Endothelial cell (in vitro differentiated cells): ENCODE measurements around the gene EHMT1. TPM values are rescaled to one million over a fixed set of nuclear protein-coding genes. Genes with fewer than 3 reads are reported as not detected.
A peak's percentile ranks its signal among the peaks of the same experiment; 100 is the strongest.

Experiments
- DNase-seq: peaks from one replicate; pipeline ENCODE4 v3.0.0; 2021; ENCODE audit warnings: low spot score
- H3K27ac Mint-ChIP-seq: one replicate; pipeline ENCODE4 v1.8.0; 2021; ENCODE audit warnings: mixed read lengths, inconsistent platforms; ENCODE audit not compliant: unreplicated experiment
- H3K27me3 Mint-ChIP-seq: one replicate; pipeline ENCODE4 v1.8.0; 2021; ENCODE audit warnings: mild to moderate bottlenecking, moderate library complexity, mixed read lengths, inconsistent platforms; ENCODE audit not compliant: unreplicated experiment
- H3K36me3 Mint-ChIP-seq: one replicate; pipeline ENCODE4 v1.8.0; 2021; ENCODE audit warnings: mild to moderate bottlenecking, low read depth, mixed read lengths, inconsistent platforms; ENCODE audit not compliant: unreplicated experiment
- H3K4me1 Mint-ChIP-seq: one replicate; pipeline ENCODE4 v1.8.0; 2021; ENCODE audit warnings: mild to moderate bottlenecking, mixed read lengths, inconsistent platforms; ENCODE audit not compliant: unreplicated experiment
- H3K4me3 Mint-ChIP-seq: one replicate; pipeline ENCODE4 v1.8.0; 2021; ENCODE audit warnings: mild to moderate bottlenecking, mixed read lengths, inconsistent platforms; ENCODE audit not compliant: unreplicated experiment
- H3K9me3 Mint-ChIP-seq: one replicate; pipeline ENCODE4 v1.8.0; 2021; ENCODE audit warnings: mixed read lengths, inconsistent platforms; ENCODE audit not compliant: unreplicated experiment
- total RNA-seq: library from RNA; stranded (reverse); fragmentation: NEBNext Ultra II Directional; extraction: Animal tissue kit (Norgen Biotek cat#: 25700); gene quantifications from one replicate; pipeline ENCODE4 v1.2.1, GENCODE V29; 2021; ENCODE audit not compliant: unreplicated experiment
- TF ChIP-seq, protein P1 (sequence below): fragments of 200-600 bp; sonication (generic); IDR thresholded peaks from one replicate; pipeline ENCODE4 v1.5.0; 2021; ENCODE audit warnings: antibody characterized with exemption; ENCODE audit not compliant: unreplicated experiment

The EHMT1 gene
- total RNA-seq, 1 donor from 2014 or later: 120 TPM

GRCh38 chr9:137700911-137701310 is 82.1 kb downstream of the EHMT1 start:
- Mint-ChIP-seq H3K4me1 (peaks cover 14% of the 10 kb centered on the region), H3K27me3 (peaks cover 3% of the 10 kb centered on the region), H3K4me3 (peak overlapping the region; percentile 18), H3K36me3 (peaks cover 28% of the 10 kb centered on the region), H3K9me3 (peaks cover 10% of the 10 kb centered on the region), H3K27ac (no peak overlapping the region)
- no peak for DNase-seq
- TF ChIP-seq, protein P1, sequence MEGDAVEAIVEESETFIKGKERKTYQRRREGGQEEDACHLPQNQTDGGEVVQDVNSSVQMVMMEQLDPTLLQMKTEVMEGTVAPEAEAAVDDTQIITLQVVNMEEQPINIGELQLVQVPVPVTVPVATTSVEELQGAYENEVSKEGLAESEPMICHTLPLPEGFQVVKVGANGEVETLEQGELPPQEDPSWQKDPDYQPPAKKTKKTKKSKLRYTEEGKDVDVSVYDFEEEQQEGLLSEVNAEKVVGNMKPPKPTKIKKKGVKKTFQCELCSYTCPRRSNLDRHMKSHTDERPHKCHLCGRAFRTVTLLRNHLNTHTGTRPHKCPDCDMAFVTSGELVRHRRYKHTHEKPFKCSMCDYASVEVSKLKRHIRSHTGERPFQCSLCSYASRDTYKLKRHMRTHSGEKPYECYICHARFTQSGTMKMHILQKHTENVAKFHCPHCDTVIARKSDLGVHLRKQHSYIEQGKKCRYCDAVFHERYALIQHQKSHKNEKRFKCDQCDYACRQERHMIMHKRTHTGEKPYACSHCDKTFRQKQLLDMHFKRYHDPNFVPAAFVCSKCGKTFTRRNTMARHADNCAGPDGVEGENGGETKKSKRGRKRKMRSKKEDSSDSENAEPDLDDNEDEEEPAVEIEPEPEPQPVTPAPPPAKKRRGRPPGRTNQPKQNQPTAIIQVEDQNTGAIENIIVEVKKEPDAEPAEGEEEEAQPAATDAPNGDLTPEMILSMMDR: no peak

DNA sequence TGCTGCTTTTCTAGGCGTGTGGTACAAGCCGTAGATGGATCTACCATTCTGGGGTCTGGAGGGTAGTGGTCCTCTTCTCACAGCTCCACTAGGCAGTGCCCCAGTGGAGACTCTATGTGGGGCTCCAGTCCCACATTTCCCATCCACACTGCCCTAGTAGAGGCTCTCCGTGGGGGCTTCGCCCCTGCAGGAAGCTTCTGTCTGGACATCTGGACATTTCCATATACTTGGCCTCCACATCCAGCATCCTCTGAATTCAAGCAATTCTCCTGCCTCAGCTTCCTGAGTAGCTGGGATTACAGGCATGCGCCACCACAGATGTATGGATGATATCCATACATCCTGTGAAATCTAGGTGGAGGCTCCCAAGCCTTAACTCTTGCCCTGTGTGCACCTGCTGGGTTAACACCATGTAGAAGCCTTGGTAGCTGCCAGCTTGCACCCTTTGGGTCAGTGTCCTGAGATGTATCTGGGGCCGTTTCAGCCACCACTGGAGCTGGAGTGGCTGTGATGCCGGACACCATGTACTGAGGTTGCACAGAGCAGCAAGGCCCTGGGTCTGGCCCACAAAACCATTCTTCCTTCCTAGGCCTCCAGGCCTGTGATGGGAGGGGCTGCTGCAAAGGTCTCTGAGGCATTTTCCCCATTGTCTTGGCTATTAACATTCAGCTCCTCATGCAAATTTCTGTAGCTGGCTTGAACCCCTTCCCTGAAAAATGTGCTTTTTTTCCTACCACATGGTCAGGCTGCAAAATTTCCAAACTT is 84.0 kb downstream of the EHMT1 start:
- TF ChIP-seq, protein P1: no peak
- H3K9me3 Mint-ChIP-seq: peaks cover 10% of the 10 kb centered on the region
- DNase-seq: no peak
- H3K4me1 Mint-ChIP-seq: peaks cover 5% of the 10 kb centered on the region
- H3K36me3 Mint-ChIP-seq: peaks cover 28% of the 10 kb centered on the region
- H3K27me3 Mint-ChIP-seq: peaks cover 3% of the 10 kb centered on the region
- no peak overlapping the region for H3K27ac Mint-ChIP-seq
- H3K4me3 Mint-ChIP-seq: peak overlapping the region; percentile 74

DNA sequence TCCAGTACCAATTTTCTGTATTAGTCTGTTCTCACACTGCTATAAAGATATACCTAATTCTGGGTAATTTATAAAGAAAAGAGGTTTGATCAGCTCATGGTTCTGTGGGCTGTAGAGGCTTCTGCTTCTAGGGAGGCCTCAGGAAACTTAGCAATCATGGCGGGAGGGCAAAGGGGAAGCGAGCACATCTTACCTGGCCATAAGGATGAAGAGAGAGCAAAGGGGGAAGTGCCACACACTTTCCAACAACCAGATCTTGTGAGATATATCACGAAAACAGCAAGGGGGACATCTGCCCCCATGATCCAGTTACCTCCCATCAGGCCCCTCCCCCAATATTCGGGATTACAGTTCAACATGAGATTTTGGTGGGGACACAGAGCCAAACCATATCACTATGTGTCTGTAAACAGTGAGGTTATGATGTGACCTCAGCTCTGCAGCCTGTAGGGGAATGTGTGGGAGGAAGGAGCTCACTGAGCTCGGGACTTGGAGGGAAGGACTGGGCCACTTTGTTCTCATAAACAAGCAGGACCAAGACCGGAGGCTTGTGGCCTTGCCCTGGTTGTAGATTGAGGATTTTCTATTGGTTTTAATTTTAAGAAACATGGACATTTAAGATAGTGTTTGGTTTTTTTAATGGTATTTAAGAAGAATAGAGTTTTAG is 85.2 kb downstream of the EHMT1 start:
- DNase-seq: no peak
- TF ChIP-seq, protein P1: no peak
- H3K27ac Mint-ChIP-seq: no peak overlapping the region
- peak overlapping the region; percentile 74 for H3K4me3 Mint-ChIP-seq
- peaks cover 10% of the 10 kb centered on the region for H3K9me3 Mint-ChIP-seq
- peaks cover 3% of the 10 kb centered on the region for H3K27me3 Mint-ChIP-seq
- H3K4me1 Mint-ChIP-seq: peaks cover 4% of the 10 kb centered on the region
- H3K36me3 Mint-ChIP-seq: peaks cover 28% of the 10 kb centered on the region

- peaks cover 10% of the 10 kb centered on the region for H3K9me3 Mint-ChIP-seq
- TF ChIP-seq, protein P1: no peak
- peaks cover 3% of the 10 kb centered on the region for H3K27me3 Mint-ChIP-seq
- peaks cover 5% of the 10 kb centered on the region for H3K4me1 Mint-ChIP-seq
- no peak overlapping the region for H3K27ac Mint-ChIP-seq
- no peak for DNase-seq
- H3K4me3 Mint-ChIP-seq: no peak overlapping the region
- peaks cover 25% of the 10 kb centered on the region for H3K36me3 Mint-ChIP-seq
Observed at GRCh38 chr9:137705443-137705863, 86.6 kb downstream of the EHMT1 start.

DNA sequence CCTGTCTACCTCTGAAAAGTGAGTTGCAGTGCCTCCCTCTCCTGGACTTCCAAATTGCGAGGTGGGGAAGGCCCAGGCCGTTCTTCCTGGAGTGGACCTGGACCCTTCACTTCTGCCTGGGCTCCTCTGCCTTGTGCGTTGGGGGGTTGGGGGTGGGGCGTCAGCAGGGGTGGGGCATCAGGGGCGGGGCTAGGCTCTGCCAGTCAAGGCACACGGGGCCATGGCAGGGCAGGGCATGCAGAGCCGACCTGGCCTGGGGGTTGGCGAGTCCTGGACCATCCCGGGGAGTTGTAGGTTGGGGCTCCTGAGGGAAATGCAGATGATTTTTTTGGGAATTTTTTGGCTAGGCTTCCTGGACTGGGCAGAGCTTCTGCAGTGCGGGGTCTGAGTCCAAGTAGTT is 87.1 kb downstream of the EHMT1 start:
- H3K4me3 Mint-ChIP-seq: no peak overlapping the region
- H3K36me3 Mint-ChIP-seq: peaks cover 21% of the 10 kb centered on the region
- peaks cover 4% of the 10 kb centered on the region for H3K27me3 Mint-ChIP-seq
- TF ChIP-seq, protein P1: no peak
- H3K27ac Mint-ChIP-seq: no peak overlapping the region
- H3K4me1 Mint-ChIP-seq: peaks cover 5% of the 10 kb centered on the region
- H3K9me3 Mint-ChIP-seq: peaks cover 10% of the 10 kb centered on the region
- DNase-seq: no peak
